PC-3 (cell line): ENCODE results near the gene RAB11FIP4.

ENCODE experiments used
- CTCF ChIP-seq: fragments of 300-600 bp; sonication (generic); conservative IDR thresholded peaks from 2 replicates; pipeline ENCODE4 v1.5.1; 2017; ENCODE audit warnings: antibody characterized with exemption, low read depth, mild to moderate bottlenecking, low read length
- EZH2 ChIP-seq: fragments of 300-600 bp; sonication (generic); IDR thresholded peaks from one replicate; pipeline ENCODE4 v1.6.1; 2017; ENCODE audit warnings: antibody characterized with exemption, mild to moderate bottlenecking, low read length; ENCODE audit not compliant: unreplicated experiment

- TF ChIP-seq EZH2 (no peak), CTCF (no peak)
These were observed 21.0 kb downstream of the RAB11FIP4 start for GRCh38 chr17:31412511-31412910.
